8988T (cell line): ENCODE results near the gene SMAD3.
"Not testable (repeated sequence)": the region's sequence is repeated elsewhere in the genome, so short reads cannot be mapped to it uniquely, and the experiment has no call there.

ENCODE experiments used
- DNase-seq: peaks from one replicate; pipeline ENCODE4 v3.0.0; 2011

SMAD3 gene

GRCh38 chr15:67110958-67111864, 45.8 kb downstream of the SMAD3 start:
- no peak for DNase-seq

GRCh38 chr15:67114046-67114445, 48.6 kb downstream of the SMAD3 start:
- DNase-seq: no peak

GRCh38 chr15:67114846-67115585, 49.6 kb downstream of the SMAD3 start:
- DNase-seq: no peak

DNA sequence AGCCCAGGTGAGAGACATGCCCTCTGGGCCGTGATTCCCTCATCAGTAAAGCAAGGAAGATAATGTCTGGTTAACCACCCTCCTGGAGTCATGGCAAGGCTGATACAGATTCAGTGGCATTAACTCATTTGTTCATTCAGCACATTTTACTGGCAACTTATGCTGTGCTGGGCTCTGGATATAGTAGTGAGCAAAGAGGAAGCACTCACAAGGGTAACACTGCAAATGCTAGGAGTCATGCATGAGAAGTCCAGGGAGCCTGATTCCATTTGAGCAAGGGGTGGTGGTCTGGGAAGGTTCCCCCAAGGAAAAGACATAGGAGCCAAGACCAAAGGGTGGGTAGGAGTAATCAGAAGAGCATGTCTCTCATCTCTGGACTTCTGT, 50.2 kb downstream of the SMAD3 start:
- no peak for DNase-seq

GRCh38 chr15:67116742-67117141, 51.3 kb downstream of the SMAD3 start:
- DNase-seq: no peak

DNA sequence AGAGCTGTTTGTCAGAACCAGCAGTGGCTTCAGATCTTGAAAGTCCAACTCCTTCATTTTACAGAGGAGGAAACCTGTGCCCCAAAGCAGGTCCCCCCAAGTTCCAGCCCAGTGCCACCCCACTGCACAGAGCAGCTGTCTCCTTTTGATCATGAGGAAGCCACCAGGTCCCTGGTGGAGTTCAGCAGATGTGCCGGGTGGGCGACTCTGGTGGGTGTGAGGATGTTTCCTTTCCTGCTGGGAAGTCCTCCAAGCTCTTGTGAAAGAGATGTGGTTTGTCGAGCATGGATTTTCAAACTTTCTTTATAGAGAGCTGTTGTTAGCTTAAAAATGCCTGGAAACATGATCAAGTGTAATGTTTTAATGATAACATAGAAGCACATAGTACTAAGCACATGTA, 52.0 kb downstream of the SMAD3 start:
- no peak for DNase-seq

DNA sequence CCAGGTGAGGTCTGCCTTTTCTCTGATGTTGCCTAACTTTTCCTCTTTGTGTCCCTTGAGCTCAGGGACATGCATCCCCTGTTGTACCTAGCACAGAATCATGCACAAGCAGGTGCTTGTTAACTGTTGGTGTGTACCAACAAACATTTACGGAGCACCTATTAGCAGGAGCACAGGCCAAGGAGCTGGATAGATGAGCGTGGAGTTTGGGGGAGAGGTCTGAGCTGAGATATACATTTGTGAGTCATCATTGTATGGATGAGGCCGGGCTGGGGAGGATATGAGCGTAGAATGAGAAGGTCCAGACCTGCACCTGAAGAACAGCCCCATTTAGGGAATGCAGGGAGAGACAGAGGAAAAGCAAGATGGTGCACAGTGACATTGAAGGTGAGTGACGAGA, 53.4 kb downstream of the SMAD3 start:
- no peak for DNase-seq

- DNase-seq: no peak
Measured at GRCh38 chr15:67119238-67119846, 53.9 kb downstream of the SMAD3 start.

DNA sequence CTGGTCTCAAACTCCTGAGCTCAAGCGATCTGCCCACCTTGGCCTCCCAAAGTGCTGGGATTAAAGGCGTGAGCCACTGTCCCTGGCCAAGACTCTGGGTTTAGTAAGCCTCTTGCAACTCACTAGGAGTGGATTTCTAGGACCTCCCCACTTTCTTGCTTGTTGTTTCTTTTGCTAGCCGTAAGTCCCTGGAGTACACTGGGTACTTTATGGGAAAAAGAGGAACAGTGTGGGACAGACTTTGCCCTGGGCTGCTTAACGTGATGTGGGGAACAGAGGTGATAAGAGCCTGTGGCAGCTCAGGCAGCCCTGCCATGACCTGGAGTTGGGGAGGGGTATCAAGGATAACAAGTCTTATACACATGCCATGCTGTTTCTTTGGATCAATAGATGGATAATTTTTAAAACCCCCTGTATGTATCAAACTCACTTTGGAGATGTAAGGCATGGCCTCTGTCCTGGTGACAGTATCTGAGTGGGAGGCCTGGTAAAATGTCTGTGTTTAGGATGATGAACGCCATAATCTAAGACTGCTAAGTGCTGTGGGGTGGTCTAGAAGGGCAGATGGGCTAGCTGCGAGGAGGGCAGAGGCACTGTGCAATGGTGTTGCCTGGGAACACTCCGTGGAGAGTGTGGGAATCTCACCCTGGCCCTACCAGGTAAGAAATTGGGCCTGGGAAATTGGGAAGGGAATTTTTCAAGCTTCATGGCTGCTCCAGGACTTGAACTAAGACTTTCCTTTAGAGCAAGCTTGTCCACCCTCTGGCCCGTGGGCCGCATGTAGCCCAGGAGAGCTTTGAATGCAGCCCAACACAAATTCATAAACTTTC, 54.8 kb downstream of the SMAD3 start:
- DNase-seq: no peak

DNA sequence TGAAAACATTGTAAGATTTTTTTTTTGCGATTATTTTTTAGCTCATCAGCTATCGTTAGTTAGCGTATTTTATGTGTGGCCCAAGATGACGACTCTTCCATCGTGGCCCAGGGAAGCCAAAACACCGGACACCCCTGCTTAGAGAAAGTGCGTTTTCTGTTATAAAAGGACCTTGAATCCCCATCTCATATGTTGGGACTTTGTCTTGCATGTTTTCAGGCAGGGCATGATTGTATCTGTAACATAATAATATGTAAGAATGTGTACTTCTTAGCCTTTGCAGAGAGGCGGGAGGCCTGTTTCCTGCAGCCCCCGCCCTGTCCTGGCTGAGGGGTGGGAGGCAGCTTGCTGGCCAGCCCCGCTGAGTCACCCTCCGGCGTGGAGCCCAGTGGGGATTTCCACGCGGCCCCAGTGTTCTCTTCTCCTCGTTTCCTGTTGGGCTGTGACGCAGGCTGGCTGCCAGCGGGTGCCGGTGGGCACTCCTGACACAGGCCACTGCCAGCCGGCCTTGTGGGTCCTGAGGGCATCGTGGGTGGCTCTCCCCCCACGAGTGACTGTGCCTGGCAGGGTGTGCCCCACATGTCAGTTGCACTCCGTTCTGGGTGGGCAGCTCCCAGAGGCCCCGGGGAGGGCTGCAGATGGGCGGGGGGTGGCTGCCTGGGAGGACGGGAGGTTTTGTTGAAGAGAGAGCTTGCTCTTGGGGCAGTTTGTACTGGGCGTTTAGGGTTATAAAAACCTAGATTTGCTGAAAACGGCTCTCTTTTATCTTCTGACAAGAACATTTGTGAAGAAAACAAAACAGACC, 55.6 kb downstream of the SMAD3 start:
- no peak for DNase-seq

DNA sequence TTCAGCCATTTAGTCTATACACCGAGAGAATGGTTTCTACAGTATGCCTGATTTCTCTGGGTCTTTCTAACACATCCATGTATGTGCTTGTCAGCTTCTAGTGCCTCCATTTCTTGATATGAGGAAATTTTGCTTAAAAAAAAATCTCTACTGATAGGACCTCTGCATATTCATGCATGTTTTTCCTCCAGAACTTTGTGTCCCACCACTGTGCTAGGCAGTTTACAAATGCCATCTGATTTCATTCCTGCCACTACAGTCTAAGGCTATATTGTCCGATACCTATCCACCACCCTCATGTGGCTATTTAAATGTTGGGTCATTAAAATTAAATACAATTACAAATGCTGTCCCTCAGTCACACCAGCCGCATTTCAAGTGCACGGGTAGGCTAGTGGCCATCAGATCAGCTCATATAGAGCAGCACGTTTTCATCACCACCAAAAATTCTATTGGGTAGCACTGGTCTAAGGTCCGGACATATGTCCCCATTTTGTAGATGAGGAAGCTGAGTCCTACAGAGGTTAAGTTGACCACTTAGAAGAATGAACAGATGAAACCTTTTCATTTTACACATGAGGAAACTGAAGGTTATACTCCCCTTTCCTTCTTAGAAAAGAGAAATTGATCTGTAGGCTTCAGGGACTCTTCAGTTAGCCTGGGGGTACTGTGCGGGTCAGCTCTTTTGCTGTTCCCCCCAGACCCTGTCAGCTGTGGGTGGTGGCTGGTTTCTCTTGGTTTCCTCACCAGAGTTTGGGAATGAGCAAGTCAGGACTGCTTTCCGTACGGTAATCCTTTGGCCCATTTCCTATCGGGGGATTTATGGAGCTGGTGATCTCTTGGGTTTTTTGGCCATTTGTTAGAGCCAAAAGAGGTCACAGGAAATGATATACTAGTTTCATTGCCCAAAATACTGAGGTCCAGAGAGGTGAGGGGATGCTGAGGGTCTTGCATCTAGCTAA, 56.5 kb downstream of the SMAD3 start:
- no peak for DNase-seq

DNA sequence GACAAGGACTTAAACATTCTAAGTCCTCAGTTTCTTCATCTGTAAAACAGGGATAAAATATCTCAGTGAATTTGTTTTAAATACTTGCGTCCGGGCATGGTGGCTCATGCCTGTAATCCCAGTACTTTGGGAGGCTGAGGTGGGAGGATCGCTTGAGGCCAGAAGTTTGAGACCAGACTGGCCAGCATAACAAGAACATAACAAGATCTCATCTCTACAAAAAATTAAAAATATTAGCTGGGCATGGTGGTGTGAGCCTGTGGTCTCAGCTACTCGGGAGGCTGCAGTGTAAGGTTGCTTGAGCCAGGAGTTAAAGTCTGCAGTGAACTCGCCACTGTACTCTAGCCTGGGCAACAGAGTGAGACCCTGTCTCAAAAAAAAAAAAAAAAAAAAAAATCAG, 57.4 kb downstream of the SMAD3 start:
- DNase-seq: not testable (repeated sequence)

DNA sequence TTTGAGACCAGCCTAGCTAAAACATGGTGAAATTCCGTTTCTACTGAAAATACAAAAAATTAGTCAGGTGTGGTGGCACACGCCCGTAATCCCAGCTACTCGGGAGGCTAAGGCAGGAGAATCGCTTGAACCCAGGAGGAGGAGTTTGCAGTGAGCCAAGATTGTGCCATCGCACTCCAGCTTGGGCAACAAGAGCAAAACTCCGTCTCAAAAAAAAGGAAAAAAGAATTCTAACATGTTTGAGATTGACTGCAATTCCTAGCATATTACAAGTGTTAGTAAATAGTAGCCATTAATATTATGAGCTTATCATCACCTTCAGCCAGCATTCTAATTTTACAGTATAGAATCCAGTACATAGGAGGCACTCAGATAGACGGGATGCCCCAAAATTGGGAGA, 57.9 kb downstream of the SMAD3 start:
- DNase-seq: not testable (repeated sequence)

DNA sequence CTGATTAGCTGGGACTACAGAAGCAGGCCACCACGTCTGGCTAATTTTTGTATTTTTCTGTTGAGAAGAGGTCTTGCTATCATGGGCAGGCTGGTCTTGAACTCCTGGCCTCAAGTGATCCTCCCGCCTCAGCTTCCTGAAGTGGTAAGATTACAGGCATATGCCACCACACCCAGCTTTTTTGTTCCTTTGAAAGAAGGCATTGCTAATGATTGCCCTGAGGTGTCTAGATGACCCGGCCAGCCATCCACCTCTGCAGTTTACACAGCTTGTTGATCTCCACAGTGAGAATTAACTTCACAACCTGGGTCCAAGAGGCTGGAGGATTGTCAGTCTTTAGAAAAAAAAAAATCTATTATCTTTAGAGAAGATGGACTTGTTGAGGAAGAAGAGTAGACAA, 58.7 kb downstream of the SMAD3 start:
- DNase-seq: no peak

GRCh38 chr15:67124911-67125588, 59.6 kb downstream of the SMAD3 start:
- no peak for DNase-seq

DNA sequence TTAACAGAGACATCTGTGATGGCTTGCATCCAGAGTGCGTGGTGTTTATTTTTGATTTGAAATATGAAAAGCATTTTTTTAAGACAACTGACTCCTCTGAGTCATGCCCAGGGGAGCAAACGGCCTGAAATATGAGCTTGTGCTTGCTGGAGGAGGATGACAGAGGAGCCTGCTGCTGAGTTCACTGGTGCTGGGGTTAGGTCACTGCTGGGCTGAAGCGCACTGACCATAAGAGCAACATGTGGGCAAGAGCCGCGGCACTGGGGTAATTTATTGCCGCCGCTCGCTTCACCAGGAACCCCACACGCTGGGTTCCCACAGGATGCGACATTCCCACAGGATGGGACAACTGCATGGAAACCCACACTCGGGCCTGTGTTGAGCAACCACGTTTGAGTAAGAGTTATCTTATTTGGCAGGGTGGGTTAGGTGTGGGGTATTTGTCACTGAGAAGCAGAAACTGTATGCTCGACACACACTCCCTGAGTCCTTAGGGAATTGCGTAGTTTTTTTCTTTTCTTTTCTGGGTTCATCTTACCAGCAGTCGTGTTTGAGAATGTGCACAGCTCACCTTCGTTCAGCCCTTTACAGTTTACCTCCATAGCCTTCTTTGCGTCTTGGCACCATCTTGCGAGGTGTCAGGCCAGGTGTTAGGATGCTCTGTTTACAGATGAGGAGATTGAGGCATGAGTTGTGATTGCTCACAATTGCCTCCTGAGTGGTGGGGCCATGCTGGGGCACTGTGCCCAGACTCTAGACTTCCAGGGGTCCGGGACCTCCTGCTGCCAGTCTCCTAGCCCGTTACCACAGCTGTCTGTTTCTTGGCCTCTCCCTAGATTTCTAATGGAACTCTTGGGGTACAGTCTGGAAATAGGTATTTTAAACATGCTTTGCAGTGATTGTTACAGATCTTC, 60.4 kb downstream of the SMAD3 start:
- no peak for DNase-seq

DNA sequence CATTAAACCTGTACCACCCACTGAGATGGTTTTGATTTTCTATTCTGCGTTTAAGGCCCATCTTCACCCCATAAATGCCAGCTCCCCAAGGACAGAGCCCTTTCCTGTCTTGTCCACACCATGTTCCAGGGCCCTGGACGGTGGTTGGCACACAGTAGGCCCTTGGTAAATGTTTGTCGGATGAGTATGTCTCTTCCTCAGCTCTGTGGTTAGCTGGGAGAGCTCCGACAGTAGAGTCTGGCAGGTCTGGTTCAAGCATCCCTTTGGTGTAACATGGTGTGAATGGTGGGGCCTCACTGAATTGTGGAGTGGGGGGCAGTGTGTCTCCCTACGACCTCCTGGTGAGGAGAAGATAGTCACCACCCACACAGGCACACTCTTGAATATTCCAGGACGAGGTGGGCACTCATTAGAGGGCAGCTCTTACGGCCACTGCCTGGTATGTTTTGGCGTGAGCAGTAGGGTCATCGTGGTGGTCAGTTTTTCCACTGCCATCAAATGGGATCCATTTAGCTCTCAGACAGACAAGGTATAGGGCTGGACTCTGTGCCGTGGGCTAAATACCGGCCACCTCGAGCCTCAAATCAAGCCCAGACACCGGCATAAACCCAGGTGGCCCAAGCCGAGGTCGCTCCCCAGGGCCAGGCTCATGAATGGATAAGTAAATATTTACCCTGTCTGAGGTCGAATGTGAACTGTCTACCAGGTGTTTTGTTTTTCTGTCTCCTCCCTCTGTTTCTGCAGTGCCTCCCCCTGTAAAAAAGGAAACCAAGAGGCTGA, 61.3 kb downstream of the SMAD3 start:
- DNase-seq: no peak

DNA sequence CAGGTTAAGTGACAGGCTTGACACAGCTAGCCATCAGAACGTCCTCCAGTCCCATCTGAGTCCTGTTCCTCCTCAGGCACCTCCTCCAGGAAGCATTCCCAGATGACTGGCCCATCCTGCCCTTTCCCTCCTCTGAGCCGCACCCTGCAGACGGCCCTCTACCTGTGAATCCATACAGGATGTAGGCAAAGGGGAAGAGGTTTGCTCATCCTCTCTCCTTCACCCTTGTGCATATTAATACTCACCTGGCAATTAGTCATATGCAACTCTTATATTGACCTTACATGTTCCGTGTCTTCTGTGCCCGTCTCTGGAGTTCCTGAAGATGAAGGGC, 61.9 kb downstream of the SMAD3 start:
- no peak for DNase-seq
